H9 (cell line): ENCODE data around the gene HTD2. TPM values are rescaled to one million over a fixed set of nuclear protein-coding genes. Genes with fewer than 3 reads are reported as not detected.

Source experiments
- DNase-seq: peaks from one replicate; pipeline ENCODE4 v3.0.0-alpha.2; 2017
- H2AFZ ChIP-seq: one replicate; pipeline ENCODE4 v1.6.1; 2013; ENCODE audit warnings: mild to moderate bottlenecking, low read length, control low read depth, moderate library complexity
- H2AK5ac ChIP-seq: 2 replicates; pipeline ENCODE4 v1.6.1; 2013; ENCODE audit warnings: low read length, control low read depth, mixed read lengths; ENCODE audit not compliant: insufficient read length
- H2BK120ac ChIP-seq: one replicate; pipeline ENCODE4 v1.6.1; 2013; ENCODE audit warnings: low read depth, mild to moderate bottlenecking, low read length, control low read depth, inconsistent platforms; ENCODE audit not compliant: poor library complexity, severe bottlenecking
- H2BK12ac ChIP-seq: 2 replicates; pipeline ENCODE4 v1.6.1; 2013; ENCODE audit warnings: low read length, control low read depth, mixed read lengths, low read depth; ENCODE audit not compliant: insufficient read length
- H2BK15ac ChIP-seq: 2 replicates; pipeline ENCODE4 v1.6.1; 2013; ENCODE audit warnings: low read depth, low read length, control low read depth
- H2BK20ac ChIP-seq: one replicate; pipeline ENCODE4 v1.6.1; 2013; ENCODE audit warnings: low read depth, mild to moderate bottlenecking, low read length, control low read depth, inconsistent platforms; ENCODE audit not compliant: poor library complexity, severe bottlenecking
- H2BK5ac ChIP-seq: 2 replicates; pipeline ENCODE4 v1.6.1; 2013; ENCODE audit warnings: low read length, control low read depth, mixed read lengths; ENCODE audit not compliant: insufficient read length
- H3K14ac ChIP-seq: 2 replicates; pipeline ENCODE4 v1.6.1; 2013; ENCODE audit warnings: low read length, control low read depth; ENCODE audit not compliant: insufficient read depth
- H3K18ac ChIP-seq: 2 replicates; pipeline ENCODE4 v1.6.1; 2013; ENCODE audit warnings: low read depth, mild to moderate bottlenecking, mixed read lengths, low read length, control low read depth; ENCODE audit not compliant: insufficient read length
- H3K23ac ChIP-seq: 2 replicates; pipeline ENCODE4 v1.6.1; 2013; ENCODE audit warnings: low read length, control low read depth, mixed read lengths, low read depth; ENCODE audit not compliant: insufficient read length
- H3K23me2 ChIP-seq: 2 replicates; pipeline ENCODE4 v1.6.1; 2013; ENCODE audit warnings: low read depth, mild to moderate bottlenecking, mixed read lengths, low read length, control low read depth; ENCODE audit not compliant: insufficient read length, poor library complexity, severe bottlenecking
- H3K27ac ChIP-seq: 2 replicates; pipeline ENCODE4 v1.5.1; 2013; ENCODE audit warnings: low read length, control low read depth, mixed read lengths, low read depth; ENCODE audit not compliant: insufficient read length
- H3K27me3 ChIP-seq: 2 replicates; pipeline ENCODE4 v1.6.1; 2013; ENCODE audit warnings: low read length, control low read depth, inconsistent platforms; ENCODE audit not compliant: insufficient read depth
- H3K4ac ChIP-seq: 2 replicates; pipeline ENCODE4 v1.6.1; 2013; ENCODE audit warnings: low read depth, mild to moderate bottlenecking, control low read depth, inconsistent platforms, low read length, moderate library complexity
- H3K4me1 ChIP-seq: 2 replicates; pipeline ENCODE4 v1.6.1; 2013; ENCODE audit warnings: low read length, control low read depth, inconsistent platforms; ENCODE audit not compliant: insufficient read depth
- H3K4me2 ChIP-seq: 2 replicates; pipeline ENCODE4 v1.6.1; 2013; ENCODE audit warnings: low read length, control low read depth, mixed read lengths; ENCODE audit not compliant: insufficient read length, insufficient read depth
- H3K56ac ChIP-seq: 2 replicates; pipeline ENCODE4 v1.6.1; 2013; ENCODE audit warnings: low read depth, mild to moderate bottlenecking, mixed read lengths, low read length, control low read depth; ENCODE audit not compliant: insufficient read length
- H3K79me1 ChIP-seq: 2 replicates; pipeline ENCODE4 v1.6.1; 2013; ENCODE audit warnings: low read depth, mild to moderate bottlenecking, moderate library complexity, low read length, control low read depth, inconsistent platforms; ENCODE audit not compliant: insufficient read depth, poor library complexity, severe bottlenecking
- H3K79me2 ChIP-seq: 2 replicates; pipeline ENCODE4 v1.6.1; 2013; ENCODE audit warnings: low read length, control low read depth, inconsistent platforms; ENCODE audit not compliant: insufficient read depth
- H3K9ac ChIP-seq: 2 replicates; pipeline ENCODE4 v1.6.1; 2013; ENCODE audit warnings: low read length, control low read depth, mixed read lengths; ENCODE audit not compliant: insufficient read length; ENCODE audit errors: extremely low read depth
- H3K9me3 ChIP-seq: one replicate; pipeline ENCODE4 v1.6.1; 2013; ENCODE audit warnings: low read depth, low read length, inconsistent platforms; ENCODE audit not compliant: control insufficient read depth
- H3T11ph ChIP-seq: one replicate; pipeline ENCODE4 v1.6.1; 2013; ENCODE audit warnings: mild to moderate bottlenecking, low read length, control low read depth, inconsistent platforms
- H4K20me1 ChIP-seq: one replicate; pipeline ENCODE4 v1.6.1; 2013; ENCODE audit not compliant: control insufficient read depth, insufficient read length, insufficient read depth
- H4K5ac ChIP-seq: 2 replicates; pipeline ENCODE4 v1.6.1; 2013; ENCODE audit warnings: low read depth, mild to moderate bottlenecking, mixed read lengths, low read length, control low read depth; ENCODE audit not compliant: insufficient read length
- H4K8ac ChIP-seq: replicated peaks from 2 replicates; pipeline ENCODE4 v1.6.1; 2013; ENCODE audit warnings: low read length, control low read depth, mixed read lengths, low read depth; ENCODE audit not compliant: insufficient read length
- H4K91ac ChIP-seq: 2 replicates; pipeline ENCODE4 v1.6.1; 2013; ENCODE audit warnings: low read depth, mild to moderate bottlenecking, moderate library complexity, mixed read lengths, low read length, control low read depth; ENCODE audit not compliant: insufficient read length
- H3K27ac Mint-ChIP-seq, 3 experiments: 2 replicates in 2 of 3; 3 replicates in 1 of 3; pipeline ENCODE4 v1.8.0; 2020 to 2021; ENCODE audit warnings: mixed read lengths in 3 of 3, mild to moderate bottlenecking in 1 of 3, moderate library complexity in 1 of 3
- H3K27me3 Mint-ChIP-seq: 2 replicates; pipeline ENCODE4 v1.8.0; 2021; ENCODE audit warnings: low read depth, mild to moderate bottlenecking, moderate library complexity, mixed read lengths
- H3K36me3 Mint-ChIP-seq, 3 experiments: 2 replicates in 2 of 3; 3 replicates in 1 of 3; pipeline ENCODE4 v1.8.0; 2020 to 2021; ENCODE audit warnings: low read depth in 3 of 3, mixed read lengths in 3 of 3; ENCODE audit not compliant: insufficient read depth in 1 of 3
- H3K4me1 Mint-ChIP-seq, 2 experiments: 2 replicates each; pipeline ENCODE4 v1.8.0; 2020; ENCODE audit warnings: mixed read lengths in 2 of 2
- H3K4me3 Mint-ChIP-seq, 2 experiments: 2 replicates in 1 of 2; 3 replicates in 1 of 2; pipeline ENCODE4 v1.8.0; 2020 to 2021; ENCODE audit warnings: mild to moderate bottlenecking in 2 of 2, mixed read lengths in 2 of 2, moderate library complexity in 1 of 2
- H3K9me3 Mint-ChIP-seq, 2 experiments: 2 replicates in 1 of 2; 3 replicates in 1 of 2; pipeline ENCODE4 v1.8.0; 2020; ENCODE audit warnings: mild to moderate bottlenecking in 2 of 2, mixed read lengths in 2 of 2, moderate library complexity in 1 of 2
- WGBS: extraction: QIAGEN DNeasy Blood & Tissue Kit; methylation state at CpG from one replicate; pipeline ENCODE4 v1.1.7; 2013; ENCODE audit warnings: missing lambda C conversion rate, low lambda C conversion rate, mixed read lengths; ENCODE audit not compliant: insufficient read length; ENCODE audit errors: extremely low coverage; 5-methylcytosine and 5-hydroxymethylcytosine counted together
- total RNA-seq: library from RNA; stranded (reverse); gene quantifications from 2 replicates; pipeline ENCODE4 v1.2.1, GENCODE V29; 2021
- TF ChIP-seq, protein P1 (sequence below): fragments of 200-600 bp; sonication (generic); conservative IDR thresholded peaks from 3 replicates; pipeline ENCODE4 v1.8.0; 2021; ENCODE audit warnings: antibody characterized with exemption, mild to moderate bottlenecking

HTD2 gene
- total RNA-seq, 1 experiment from 2014 or later, result 13.4 TPM

DNA sequence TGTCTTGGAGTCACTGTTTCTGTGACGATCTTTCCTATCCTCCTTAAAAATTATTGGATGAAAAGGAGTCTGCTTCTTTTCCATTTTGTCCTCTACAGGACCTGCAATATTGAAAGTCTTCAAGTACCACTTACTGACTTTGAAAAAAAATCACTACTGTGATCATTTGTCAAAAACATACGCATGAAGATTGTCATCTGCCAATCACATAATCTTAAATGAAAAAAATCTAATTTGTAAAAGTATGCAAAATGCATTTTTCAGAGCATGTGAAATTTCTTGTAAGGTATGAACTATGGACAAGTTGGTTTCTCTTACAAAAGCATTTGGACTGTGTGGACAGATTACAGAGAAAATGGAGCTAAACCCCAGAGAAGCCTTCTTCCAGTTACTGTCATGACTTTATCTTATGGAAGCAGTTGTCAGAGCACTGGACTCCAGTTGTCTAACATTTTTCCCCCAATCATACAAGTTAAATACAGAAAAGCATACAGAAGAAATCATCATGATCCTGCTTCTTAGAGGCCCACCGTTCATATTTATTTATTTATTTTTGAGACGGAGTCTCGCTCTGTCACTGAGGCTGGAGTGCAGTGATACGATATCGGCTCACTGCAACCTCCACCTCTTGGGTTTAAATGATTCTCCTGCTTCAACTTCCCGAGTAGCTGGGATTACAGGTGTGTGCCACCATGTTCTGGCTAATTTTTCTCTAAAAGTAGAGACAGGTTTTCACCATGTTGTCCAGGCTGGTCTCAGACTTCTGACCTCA, 23.0 kb downstream of the HTD2 start:
- no peak overlapping the region for H2BK15ac ChIP-seq
- H2BK120ac ChIP-seq, result no peak overlapping the region
- H3K14ac ChIP-seq, result no peak overlapping the region
- no peak overlapping the region for H3K27ac ChIP-seq
- H2BK5ac ChIP-seq, result no peak overlapping the region
- no peaks in the 10 kb centered on the region; the same call in 1 of the 2 replicates for H3K4me1 ChIP-seq
- no peaks in the 10 kb centered on the region for H3K79me2 ChIP-seq
- no peak overlapping the region for H2BK12ac ChIP-seq
- H3T11ph ChIP-seq, result no peak overlapping the region
- TF ChIP-seq, protein P1, sequence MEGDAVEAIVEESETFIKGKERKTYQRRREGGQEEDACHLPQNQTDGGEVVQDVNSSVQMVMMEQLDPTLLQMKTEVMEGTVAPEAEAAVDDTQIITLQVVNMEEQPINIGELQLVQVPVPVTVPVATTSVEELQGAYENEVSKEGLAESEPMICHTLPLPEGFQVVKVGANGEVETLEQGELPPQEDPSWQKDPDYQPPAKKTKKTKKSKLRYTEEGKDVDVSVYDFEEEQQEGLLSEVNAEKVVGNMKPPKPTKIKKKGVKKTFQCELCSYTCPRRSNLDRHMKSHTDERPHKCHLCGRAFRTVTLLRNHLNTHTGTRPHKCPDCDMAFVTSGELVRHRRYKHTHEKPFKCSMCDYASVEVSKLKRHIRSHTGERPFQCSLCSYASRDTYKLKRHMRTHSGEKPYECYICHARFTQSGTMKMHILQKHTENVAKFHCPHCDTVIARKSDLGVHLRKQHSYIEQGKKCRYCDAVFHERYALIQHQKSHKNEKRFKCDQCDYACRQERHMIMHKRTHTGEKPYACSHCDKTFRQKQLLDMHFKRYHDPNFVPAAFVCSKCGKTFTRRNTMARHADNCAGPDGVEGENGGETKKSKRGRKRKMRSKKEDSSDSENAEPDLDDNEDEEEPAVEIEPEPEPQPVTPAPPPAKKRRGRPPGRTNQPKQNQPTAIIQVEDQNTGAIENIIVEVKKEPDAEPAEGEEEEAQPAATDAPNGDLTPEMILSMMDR, result no peak
- no peak overlapping the region for H3K23ac ChIP-seq
- Mint-ChIP-seq H3K4me3 (no peak overlapping the region), H3K27ac (no peak overlapping the region; a peak in 1 of 7 replicates), H3K36me3 (no peaks in the 10 kb centered on the region), H3K4me1 (peaks cover 10 to 21% of the 10 kb centered on the region in 2 experiments), H3K9me3 (no peaks in the 10 kb centered on the region), H3K27me3 (peaks cover 33% of the 10 kb centered on the region)
- no peak for DNase-seq
- no peaks in the 10 kb centered on the region for H4K20me1 ChIP-seq
- WGBS, result no CpG with 5 or more reads among the region's 8 CpGs
- no peak overlapping the region for H4K91ac ChIP-seq
- peaks cover 4% of the 10 kb centered on the region for H3K23me2 ChIP-seq
- no peak overlapping the region for H3K18ac ChIP-seq
- H4K5ac ChIP-seq, result no peak overlapping the region
- H3K9me3 ChIP-seq, result no peaks in the 10 kb centered on the region
- H2AK5ac ChIP-seq, result no peak overlapping the region
- no peaks in the 10 kb centered on the region; the same call in 1 of the 2 replicates for H3K27me3 ChIP-seq
- no peak overlapping the region for H4K8ac ChIP-seq
- H3K9ac ChIP-seq, result no peak overlapping the region
- H2AFZ ChIP-seq, result no peak overlapping the region
- H3K79me1 ChIP-seq, result no peaks in the 10 kb centered on the region
- no peak overlapping the region for H3K4ac ChIP-seq
- no peak overlapping the region for H2BK20ac ChIP-seq
- no peak overlapping the region for H3K4me2 ChIP-seq
- no peak overlapping the region for H3K56ac ChIP-seq
